ENCODE data around the gene CHRNB2.
A peak's percentile ranks its signal among the peaks of the same experiment; 100 is the strongest.

DNA sequence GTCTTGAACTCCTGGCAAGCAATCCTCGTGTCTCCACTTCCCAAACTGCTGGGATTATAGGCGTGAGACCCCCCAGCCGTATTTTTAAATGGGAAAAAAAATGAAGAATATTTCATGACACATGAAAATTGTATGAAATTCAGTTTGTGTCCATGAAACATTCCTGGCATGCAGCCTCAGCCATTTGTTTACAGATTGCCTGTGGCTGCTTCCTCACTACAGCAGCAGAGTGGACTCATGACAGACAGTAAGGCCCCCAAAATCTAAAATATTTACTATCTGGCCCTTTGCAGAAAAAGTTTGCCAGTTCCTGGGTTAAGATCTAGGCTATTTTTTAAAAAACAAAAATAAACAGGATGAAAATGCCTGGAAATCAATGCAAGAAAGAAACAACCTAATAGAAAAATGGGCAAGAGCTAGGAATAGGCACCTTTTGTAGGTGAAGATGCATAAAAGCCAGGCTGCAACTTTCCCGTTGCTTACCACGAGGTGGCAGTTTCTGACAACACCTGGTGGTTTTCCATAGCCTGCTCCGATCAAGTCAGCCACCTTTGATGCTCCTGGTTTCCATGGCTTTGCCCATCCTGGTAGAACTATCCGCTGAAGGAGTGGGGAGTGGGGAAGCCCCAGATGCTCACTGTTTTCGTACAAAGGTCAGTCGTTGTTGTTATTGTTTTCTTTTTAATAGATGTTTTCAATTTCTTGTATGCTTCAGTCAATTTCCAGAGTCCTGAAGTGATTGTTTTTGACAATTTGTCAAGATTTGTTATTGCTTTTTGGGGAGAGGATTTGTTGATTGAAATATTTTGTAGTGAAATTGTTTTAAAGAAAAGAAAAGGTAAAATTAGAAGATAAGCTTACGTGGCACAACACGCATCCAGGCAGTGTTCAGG lies 33.4 kb upstream of the CHRNB2 start:
- peak; percentile 86 for TF ChIP-seq CTCF (IDR thresholded peaks at IDR 0.05)
- TF ChIP-seq, protein P1, sequence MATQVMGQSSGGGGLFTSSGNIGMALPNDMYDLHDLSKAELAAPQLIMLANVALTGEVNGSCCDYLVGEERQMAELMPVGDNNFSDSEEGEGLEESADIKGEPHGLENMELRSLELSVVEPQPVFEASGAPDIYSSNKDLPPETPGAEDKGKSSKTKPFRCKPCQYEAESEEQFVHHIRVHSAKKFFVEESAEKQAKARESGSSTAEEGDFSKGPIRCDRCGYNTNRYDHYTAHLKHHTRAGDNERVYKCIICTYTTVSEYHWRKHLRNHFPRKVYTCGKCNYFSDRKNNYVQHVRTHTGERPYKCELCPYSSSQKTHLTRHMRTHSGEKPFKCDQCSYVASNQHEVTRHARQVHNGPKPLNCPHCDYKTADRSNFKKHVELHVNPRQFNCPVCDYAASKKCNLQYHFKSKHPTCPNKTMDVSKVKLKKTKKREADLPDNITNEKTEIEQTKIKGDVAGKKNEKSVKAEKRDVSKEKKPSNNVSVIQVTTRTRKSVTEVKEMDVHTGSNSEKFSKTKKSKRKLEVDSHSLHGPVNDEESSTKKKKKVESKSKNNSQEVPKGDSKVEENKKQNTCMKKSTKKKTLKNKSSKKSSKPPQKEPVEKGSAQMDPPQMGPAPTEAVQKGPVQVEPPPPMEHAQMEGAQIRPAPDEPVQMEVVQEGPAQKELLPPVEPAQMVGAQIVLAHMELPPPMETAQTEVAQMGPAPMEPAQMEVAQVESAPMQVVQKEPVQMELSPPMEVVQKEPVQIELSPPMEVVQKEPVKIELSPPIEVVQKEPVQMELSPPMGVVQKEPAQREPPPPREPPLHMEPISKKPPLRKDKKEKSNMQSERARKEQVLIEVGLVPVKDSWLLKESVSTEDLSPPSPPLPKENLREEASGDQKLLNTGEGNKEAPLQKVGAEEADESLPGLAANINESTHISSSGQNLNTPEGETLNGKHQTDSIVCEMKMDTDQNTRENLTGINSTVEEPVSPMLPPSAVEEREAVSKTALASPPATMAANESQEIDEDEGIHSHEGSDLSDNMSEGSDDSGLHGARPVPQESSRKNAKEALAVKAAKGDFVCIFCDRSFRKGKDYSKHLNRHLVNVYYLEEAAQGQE (IDR thresholded peaks at IDR 0.05; ENCODE audit: insufficient read depth in 1 of 2, low read depth in 2 of 2, low read length in 1 of 2): no peak

Measured in Panc1 (cell line).